OCI-LY7 (cell line): ENCODE results near the gene FBXW12.

Source experiments
- EZH2phosphoT487 ChIP-seq: fragments of 200-600 bp; sonication (generic); IDR thresholded peaks from 2 replicates; pipeline ENCODE4 v1.6.1; 2018; ENCODE audit warnings: low read depth, borderline replicate concordance, mild to moderate bottlenecking, mixed run types, antibody characterized with exemption, low read length, moderate library complexity, mixed read lengths
- TF ChIP-seq, protein P1 (sequence below): fragments of 200-600 bp; sonication (generic); conservative IDR thresholded peaks from 2 replicates; pipeline ENCODE4 v1.5.1; 2014; ENCODE audit warnings: mild to moderate bottlenecking, antibody characterized with exemption, low read length, moderate library complexity, mixed read lengths

- TF ChIP-seq, protein P1, sequence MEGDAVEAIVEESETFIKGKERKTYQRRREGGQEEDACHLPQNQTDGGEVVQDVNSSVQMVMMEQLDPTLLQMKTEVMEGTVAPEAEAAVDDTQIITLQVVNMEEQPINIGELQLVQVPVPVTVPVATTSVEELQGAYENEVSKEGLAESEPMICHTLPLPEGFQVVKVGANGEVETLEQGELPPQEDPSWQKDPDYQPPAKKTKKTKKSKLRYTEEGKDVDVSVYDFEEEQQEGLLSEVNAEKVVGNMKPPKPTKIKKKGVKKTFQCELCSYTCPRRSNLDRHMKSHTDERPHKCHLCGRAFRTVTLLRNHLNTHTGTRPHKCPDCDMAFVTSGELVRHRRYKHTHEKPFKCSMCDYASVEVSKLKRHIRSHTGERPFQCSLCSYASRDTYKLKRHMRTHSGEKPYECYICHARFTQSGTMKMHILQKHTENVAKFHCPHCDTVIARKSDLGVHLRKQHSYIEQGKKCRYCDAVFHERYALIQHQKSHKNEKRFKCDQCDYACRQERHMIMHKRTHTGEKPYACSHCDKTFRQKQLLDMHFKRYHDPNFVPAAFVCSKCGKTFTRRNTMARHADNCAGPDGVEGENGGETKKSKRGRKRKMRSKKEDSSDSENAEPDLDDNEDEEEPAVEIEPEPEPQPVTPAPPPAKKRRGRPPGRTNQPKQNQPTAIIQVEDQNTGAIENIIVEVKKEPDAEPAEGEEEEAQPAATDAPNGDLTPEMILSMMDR, result no peak
- TF ChIP-seq EZH2phosphoT487, result no peak
Observed at GRCh38 chr3:48356419-48356818, 15.6 kb upstream of the FBXW12 start.
